ENCODE data around the gene AKR7A2. TPM values are rescaled to one million over a fixed set of nuclear protein-coding genes. Genes with fewer than 3 reads are reported as not detected.

The AKR7A2 gene
- total and polyA plus RNA-seq, 9 of the 15 experiments (the other 6 are each of a cell fraction or from before 2014, with no cell fraction given) = 2.0 to 78.4 (median 49.4) TPM

GRCh38 chr1:19307794-19308508 lies 4.0 kb downstream of the AKR7A2 start:
- no peaks in the 10 kb centered on the region for H3K9me3 ChIP-seq (replicated peaks; ENCODE audit: control insufficient read depth, insufficient read depth, low read depth, low read length)
- ATAC-seq (no peak), DNase-seq (ENCODE audit: extremely low read depth in 1 of 4, low spot score in 3 of 4) (no peak), FAIRE-seq (no peak)
- CTCF ChIA-PET (ENCODE audit: low intra/inter-chr PET ratio) = no interaction called here
- no peaks in the 10 kb centered on the region for H4K20me1 ChIP-seq (replicated peaks; ENCODE audit: control insufficient read depth, insufficient read depth, low read length)
- intact Hi-C loops (cut with micrococcal nuclease) = no loop called here
- POLR2A ChIA-PET = no interaction called here
- H3K27ac ChIP-seq (ENCODE audit: extremely low read depth, low read depth, low read length) = no peak overlapping the region
- H3K4me3 ChIP-seq = no peak overlapping the region
- peaks cover 9 to 29% of the 10 kb centered on the region in 2 experiments; a peak in 4 of 5 replicates for H3K4me1 ChIP-seq (replicated peaks in 1 of 2; ENCODE audit: control insufficient read depth in 2 of 2, insufficient read depth in 2 of 2, low read length in 2 of 2)
- in situ Hi-C loops (cut with MboI) = no loop called here
- 89% methylated on average over 10 of the region's 10 CpGs for WGBS (ENCODE audit: insufficient coverage, low coverage, missing lambda C conversion rate)
- H3K9ac ChIP-seq (ENCODE audit: insufficient read depth in 1 of 2, low read depth in 2 of 2, low read length in 2 of 2) = peak overlapping the region in 1 of 2 experiments; percentile 21; a peak in 1 of 4 replicates
- TF ChIP-seq LARP7 (IDR thresholded peaks at IDR 0.05) (no peak), RBFOX2 (IDR thresholded peaks at IDR 0.05; ENCODE audit: low read depth, low read length) (0 out of 2 replicates have a peak, but pooled peaks have one; percentile 21)
- no TSS peak for BruUV-seq (replicated peaks)
- peaks cover 23% of the 10 kb centered on the region for H3K79me2 ChIP-seq (ENCODE audit: control insufficient read depth, insufficient read depth, low read length)
- peaks cover 60% of the 10 kb centered on the region for H3K36me3 ChIP-seq (ENCODE audit: control insufficient read depth, insufficient read depth, low read length)
- H3K4me2 ChIP-seq (ENCODE audit: insufficient read depth, low read length) = no peak overlapping the region
- no peaks in the 10 kb centered on the region for H3K27me3 ChIP-seq (ENCODE audit: control insufficient read depth in 2 of 2, insufficient read depth in 2 of 2, low read length in 2 of 2)
- no peak overlapping the region for H2AFZ ChIP-seq (ENCODE audit: low read depth, low read length)
- no peaks in the 10 kb centered on the region for H3K9me1 ChIP-seq (ENCODE audit: control insufficient read depth, insufficient read depth, low read length)

- H3K4me2 ChIP-seq (ENCODE audit: insufficient read depth, low read length) = no peak overlapping the region
- DNase-seq (ENCODE audit: extremely low read depth in 1 of 4, low spot score in 3 of 4) = no peak
- no peak for FAIRE-seq
- POLR2A ChIA-PET = interaction anchor here (1.5 kb wide), 1 partner anchor 14 kb away, joined by 5 read pairs; no protein-coding TSS in a partner anchor
- H3K4me1 ChIP-seq (replicated peaks in 1 of 2; ENCODE audit: control insufficient read depth in 2 of 2, insufficient read depth in 2 of 2, low read length in 2 of 2) = peaks cover 7 to 19% of the 10 kb centered on the region in 2 experiments; a peak in 4 of 5 replicates
- no peak overlapping the region; a peak in 1 of 4 replicates for H3K9ac ChIP-seq (ENCODE audit: insufficient read depth in 1 of 2, low read depth in 2 of 2, low read length in 2 of 2)
- no peak overlapping the region for H3K4me3 ChIP-seq
- no peaks in the 10 kb centered on the region for H3K9me1 ChIP-seq (ENCODE audit: control insufficient read depth, insufficient read depth, low read length)
- intact Hi-C loops (cut with micrococcal nuclease) (no loop called here), in situ Hi-C loops (cut with MboI) (no loop called here)
- CTCF ChIA-PET (ENCODE audit: low intra/inter-chr PET ratio) = no interaction called here
- no peaks in the 10 kb centered on the region for H4K20me1 ChIP-seq (replicated peaks; ENCODE audit: control insufficient read depth, insufficient read depth, low read length)
- 98% methylated on average over 6 of the region's 6 CpGs for WGBS (ENCODE audit: insufficient coverage, low coverage, missing lambda C conversion rate)
- peaks cover 15% of the 10 kb centered on the region for H3K79me2 ChIP-seq (ENCODE audit: control insufficient read depth, insufficient read depth, low read length)
- no TSS peak for BruUV-seq (replicated peaks)
- H2AFZ ChIP-seq (ENCODE audit: low read depth, low read length) = no peak overlapping the region
- ATAC-seq = no peak
- H3K27ac ChIP-seq (ENCODE audit: extremely low read depth, low read depth, low read length) = no peak overlapping the region
- H3K9me3 ChIP-seq (replicated peaks; ENCODE audit: control insufficient read depth, insufficient read depth, low read depth, low read length) = no peaks in the 10 kb centered on the region
- peaks cover 68% of the 10 kb centered on the region for H3K36me3 ChIP-seq (ENCODE audit: control insufficient read depth, insufficient read depth, low read length)
- no peaks in the 10 kb centered on the region for H3K27me3 ChIP-seq (ENCODE audit: control insufficient read depth in 2 of 2, insufficient read depth in 2 of 2, low read length in 2 of 2)
- TF ChIP-seq ADNP (tag; IDR thresholded peaks at IDR 0.05) (no peak), ARID4B (CRISPR knock-in tag; IDR thresholded peaks at IDR 0.05) (no peak), ZNF589 (CRISPR knock-in tag; IDR thresholded peaks at IDR 0.05; ENCODE audit: low read depth) (no peak), CHAMP1 (IDR thresholded peaks at IDR 0.05) (no peak)
These were observed 5.0 kb downstream of the AKR7A2 start for GRCh38 chr1:19306941-19307340.

All from K562 (cell line).